HEK293 (cell line): ENCODE data around the gene EXD3.

ENCODE experiments used
- CTCF ChIA-PET: fragments of 350-600 bp; formaldehyde crosslinking; extraction: SDS; loops from one replicate; lab custom pipeline; 2021; ENCODE audit warnings: antibody characterized with exemption; lab: Yijun Ruan, JAX
- POLR2A ChIA-PET: fragments of 300-600 bp; formaldehyde crosslinking; extraction: SDS; loops from one replicate; lab custom pipeline; 2020; ENCODE audit warnings: antibody characterized with exemption, inconsistent platforms; lab: Yijun Ruan, JAX
- H3K27ac ChIP-seq: fragments of 200-500 bp; sonication (Bioruptor generic); 2 replicates; pipeline ENCODE4 v1.5.1; 2014; ENCODE audit warnings: low read depth, low read length, control low read depth, inconsistent platforms; ENCODE audit errors: extremely low read depth
- H3K36me3 ChIP-seq, 2 experiments: fragments of 200-500 bp in 1 of 2; sonication (Bioruptor generic) in 1 of 2; 1 replicate in 1 of 2; 2 replicates in 1 of 2; pipeline ENCODE4 v1.5.1; 2014 to 2017; ENCODE audit warnings: inconsistent platforms in 2 of 2, low read length in 2 of 2; ENCODE audit not compliant: control insufficient read depth in 2 of 2, insufficient read depth in 1 of 2
- H3K4me1 ChIP-seq: fragments of 200-500 bp; sonication (Bioruptor generic); 2 replicates; pipeline ENCODE4 v1.5.1; 2014; ENCODE audit warnings: mild to moderate bottlenecking, low read length, inconsistent platforms; ENCODE audit not compliant: control insufficient read depth, insufficient read depth
- H3K4me3 ChIP-seq: 2 replicates; pipeline ENCODE4 v1.5.1; 2011; ENCODE audit warnings: low read depth, mild to moderate bottlenecking, control low read depth, low read length, moderate library complexity
- H3K9me3 ChIP-seq: fragments of 200-500 bp; sonication (Bioruptor generic); 2 replicates; pipeline ENCODE4 v1.5.1; 2014; ENCODE audit warnings: low read depth, low read length, inconsistent platforms; ENCODE audit not compliant: control insufficient read depth, insufficient read depth
- GFI1B ChIP-seq: fragments of 450-650 bp; formaldehyde crosslinking; IDR thresholded peaks from 2 replicates; pipeline ENCODE4 v1.5.1; 2016; ENCODE audit warnings: missing biosample characterization, missing genetic modification characterization
- GLI2 ChIP-seq: fragments of 450-650 bp; formaldehyde crosslinking; IDR thresholded peaks from 2 replicates; pipeline ENCODE4; 2017; ENCODE audit warnings: missing biosample characterization, missing genetic modification characterization, low read depth, borderline replicate concordance
- HOXA7 ChIP-seq: sonication (generic); formaldehyde crosslinking; IDR thresholded peaks from 2 replicates; pipeline ENCODE4 v1.8.1; 2022; ENCODE audit warnings: missing genetic modification reagents, borderline replicate concordance
- HOXD13 ChIP-seq: sonication (generic); formaldehyde crosslinking; IDR thresholded peaks from 2 replicates; pipeline ENCODE4 v1.8.0; 2022; ENCODE audit warnings: missing genetic modification reagents, borderline replicate concordance
- IKZF3 ChIP-seq: fragments of 450-650 bp; IDR thresholded peaks from 2 replicates; pipeline ENCODE4 v1.5.0; 2018; ENCODE audit warnings: missing biosample characterization, mild to moderate bottlenecking, missing genetic modification characterization, moderate library complexity
- KLF1 ChIP-seq: fragments of 450-650 bp; formaldehyde crosslinking; IDR thresholded peaks from 2 replicates; pipeline ENCODE4 v1.5.1; 2016; ENCODE audit warnings: missing biosample characterization, missing genetic modification characterization
- MZF1 ChIP-seq: fragments of 450-650 bp; formaldehyde crosslinking; IDR thresholded peaks from 2 replicates; pipeline ENCODE4 v1.5.1; 2017; ENCODE audit warnings: missing biosample characterization, missing genetic modification characterization, borderline replicate concordance
- REPIN1 ChIP-seq: fragments of 450-650 bp; formaldehyde crosslinking; IDR thresholded peaks from 2 replicates; pipeline ENCODE4 v1.5.1; 2017; ENCODE audit warnings: missing biosample characterization, missing genetic modification characterization, low read depth
- REST ChIP-seq: fragments of 450-650 bp; formaldehyde crosslinking; IDR thresholded peaks from 2 replicates; pipeline ENCODE4 v1.5.1; 2016; ENCODE audit warnings: missing biosample characterization, missing genetic modification characterization
- ZBTB21 ChIP-seq: fragments of 450-650 bp; formaldehyde crosslinking; IDR thresholded peaks from 2 replicates; pipeline ENCODE4 v1.5.1; 2017; ENCODE audit warnings: missing biosample characterization, missing genetic modification characterization
- ZBTB7A ChIP-seq: fragments of 450-650 bp; formaldehyde crosslinking; IDR thresholded peaks from 2 replicates; pipeline ENCODE4 v1.5.1; 2016; ENCODE audit warnings: low read depth, missing biosample characterization, missing genetic modification characterization
- ZIC2 ChIP-seq: fragments of 450-650 bp; formaldehyde crosslinking; IDR thresholded peaks from 2 replicates; pipeline ENCODE4 v1.5.1; 2016; ENCODE audit warnings: missing biosample characterization, missing genetic modification characterization
- ZNF24 ChIP-seq: fragments of 450-650 bp; formaldehyde crosslinking; IDR thresholded peaks from 2 replicates; pipeline ENCODE4 v1.5.1; 2016; ENCODE audit warnings: missing biosample characterization, missing genetic modification characterization
- ZNF530 ChIP-seq: fragments of 450-650 bp; formaldehyde crosslinking; IDR thresholded peaks from 2 replicates; pipeline ENCODE4 v1.5.1; 2016; ENCODE audit warnings: low read depth, missing biosample characterization, missing genetic modification characterization
- ZNF585B ChIP-seq: fragments of 450-650 bp; formaldehyde crosslinking; IDR thresholded peaks from 2 replicates; pipeline ENCODE4 v1.5.1; 2016; ENCODE audit warnings: missing biosample characterization, missing genetic modification characterization
- ZNF660 ChIP-seq: fragments of 450-650 bp; IDR thresholded peaks from 2 replicates; pipeline ENCODE4 v1.5.1; 2018; ENCODE audit warnings: missing biosample characterization, mild to moderate bottlenecking, missing genetic modification characterization
- ZSCAN23 ChIP-seq: fragments of 450-650 bp; formaldehyde crosslinking; IDR thresholded peaks from 2 replicates; pipeline ENCODE4 v1.5.1; 2016; ENCODE audit warnings: missing biosample characterization, missing genetic modification characterization
- TF ChIP-seq, protein P1 (sequence below): fragments of 450-650 bp; formaldehyde crosslinking; IDR thresholded peaks from 2 replicates; pipeline ENCODE4 v1.5.1; 2016; ENCODE audit warnings: missing biosample characterization, missing genetic modification characterization
- TF ChIP-seq, protein P2 (sequence below): fragments of 450-650 bp; formaldehyde crosslinking; IDR thresholded peaks from 2 replicates; pipeline ENCODE4 v1.5.1; 2016; ENCODE audit warnings: missing biosample characterization, missing genetic modification characterization

EXD3 gene

GRCh38 chr9:137306066-137306849, 116.7 kb downstream of the EXD3 start (continued):
- no peak for TF ChIP-seq ZNF24
- no peak for TF ChIP-seq HOXD13 (CRISPR knock-in tag)

GRCh38 chr9:137305798-137306065, 117.2 kb downstream of the EXD3 start:
- POLR2A ChIA-PET = no interaction called here

More at GRCh38 chr9:137305798-137306065, 117.2 kb downstream of the EXD3 start:
- Histone ChIP-seq H3K9me3 (no peaks in the 10 kb centered on the region), H3K36me3 (no peaks in the 10 kb centered on the region), H3K4me3 (no peak overlapping the region), H3K27ac (no peak overlapping the region)
- CTCF ChIA-PET = no interaction called here
- TF ChIP-seq GFI1B (tag by site-specific recombination) (no peak), HOXA7 (CRISPR knock-in tag) (no peak), REPIN1 (tag by site-specific recombination) (no peak), ZBTB21 (tag by site-specific recombination) (no peak), IKZF3 (no peak), GLI2 (tag by site-specific recombination) (no peak), KLF1 (tag by site-specific recombination) (peak; percentile 37; the same call in 1 of the 2 replicates), ZNF530 (no peak), ZNF585B (no peak), ZNF660 (no peak), ZSCAN23 (no peak), ZBTB7A (no peak), MZF1 (tag by site-specific recombination) (no peak), REST (no peak), ZIC2 (tag by site-specific recombination) (no peak)
- TF ChIP-seq, protein P1, sequence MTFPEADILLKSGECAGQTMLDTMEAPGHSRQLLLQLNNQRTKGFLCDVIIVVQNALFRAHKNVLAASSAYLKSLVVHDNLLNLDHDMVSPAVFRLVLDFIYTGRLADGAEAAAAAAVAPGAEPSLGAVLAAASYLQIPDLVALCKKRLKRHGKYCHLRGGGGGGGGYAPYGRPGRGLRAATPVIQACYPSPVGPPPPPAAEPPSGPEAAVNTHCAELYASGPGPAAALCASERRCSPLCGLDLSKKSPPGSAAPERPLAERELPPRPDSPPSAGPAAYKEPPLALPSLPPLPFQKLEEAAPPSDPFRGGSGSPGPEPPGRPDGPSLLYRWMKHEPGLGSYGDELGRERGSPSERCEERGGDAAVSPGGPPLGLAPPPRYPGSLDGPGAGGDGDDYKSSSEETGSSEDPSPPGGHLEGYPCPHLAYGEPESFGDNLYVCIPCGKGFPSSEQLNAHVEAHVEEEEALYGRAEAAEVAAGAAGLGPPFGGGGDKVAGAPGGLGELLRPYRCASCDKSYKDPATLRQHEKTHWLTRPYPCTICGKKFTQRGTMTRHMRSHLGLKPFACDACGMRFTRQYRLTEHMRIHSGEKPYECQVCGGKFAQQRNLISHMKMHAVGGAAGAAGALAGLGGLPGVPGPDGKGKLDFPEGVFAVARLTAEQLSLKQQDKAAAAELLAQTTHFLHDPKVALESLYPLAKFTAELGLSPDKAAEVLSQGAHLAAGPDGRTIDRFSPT = 0 out of 2 replicates have a peak, but pooled peaks have one; percentile 6
- TF ChIP-seq, protein P2, sequence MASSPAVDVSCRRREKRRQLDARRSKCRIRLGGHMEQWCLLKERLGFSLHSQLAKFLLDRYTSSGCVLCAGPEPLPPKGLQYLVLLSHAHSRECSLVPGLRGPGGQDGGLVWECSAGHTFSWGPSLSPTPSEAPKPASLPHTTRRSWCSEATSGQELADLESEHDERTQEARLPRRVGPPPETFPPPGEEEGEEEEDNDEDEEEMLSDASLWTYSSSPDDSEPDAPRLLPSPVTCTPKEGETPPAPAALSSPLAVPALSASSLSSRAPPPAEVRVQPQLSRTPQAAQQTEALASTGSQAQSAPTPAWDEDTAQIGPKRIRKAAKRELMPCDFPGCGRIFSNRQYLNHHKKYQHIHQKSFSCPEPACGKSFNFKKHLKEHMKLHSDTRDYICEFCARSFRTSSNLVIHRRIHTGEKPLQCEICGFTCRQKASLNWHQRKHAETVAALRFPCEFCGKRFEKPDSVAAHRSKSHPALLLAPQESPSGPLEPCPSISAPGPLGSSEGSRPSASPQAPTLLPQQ (tag by site-specific recombination) = no peak
- TF ChIP-seq, all 188 proteins: peak for 2
- H3K4me1 ChIP-seq = peaks cover 4% of the 10 kb centered on the region; the same call in 1 of the 2 replicates
